IMR-90 (cell line): ENCODE results near the gene DCST2. TPM values are rescaled to one million over a fixed set of nuclear protein-coding genes. Genes with fewer than 3 reads are reported as not detected.

ENCODE experiments used
- ATAC-seq: fragments of 200-7000 bp; cut with Tn5 transposase; 2 replicates; pipeline ENCODE4 v1.9.1; 2020; ENCODE audit warnings: low read depth, mild to moderate bottlenecking, moderate library complexity
- BruUV-seq: library from RNA; stranded (reverse); fragments of 400-500 nt; replicated peaks from 2 replicates; lab custom pipeline; 2021; lab: Mats Ljungman, UMichigan
- CTCF ChIA-PET: fragments of 300-600 bp; formaldehyde crosslinking; extraction: SDS; loops from one replicate; lab custom pipeline; 2021; ENCODE audit warnings: antibody characterized with exemption; lab: Yijun Ruan, JAX
- POLR2A ChIA-PET: fragments of 300-600 bp; sonication (Branson Sonifier 250); formaldehyde crosslinking; loops from one replicate; lab custom pipeline; 2022; ENCODE audit warnings: antibody characterized with exemption; ENCODE audit not compliant: unreplicated experiment; lab: Charles Lee
- DNase-seq: peaks from one replicate; pipeline ENCODE4 v3.0.0; 2013
- H2AFZ ChIP-seq: replicated peaks from 2 replicates; pipeline ENCODE3; 2013; ENCODE audit warnings: low read length, mild to moderate bottlenecking; ENCODE audit not compliant: poor library complexity
- H2AK5ac ChIP-seq: 2 replicates; pipeline ENCODE4 v1.6.1; 2013; ENCODE audit warnings: low read depth, low read length, inconsistent platforms
- H2AK9ac ChIP-seq: replicated peaks from 2 replicates; pipeline ENCODE3; 2013; ENCODE audit warnings: mild to moderate bottlenecking, low read depth, low read length, moderate library complexity; ENCODE audit not compliant: poor library complexity
- H2BK120ac ChIP-seq: 2 replicates; pipeline ENCODE4 v1.6.1; 2013; ENCODE audit warnings: low read depth, low read length, inconsistent platforms
- H2BK15ac ChIP-seq: 3 replicates; pipeline ENCODE4 v1.6.1; 2013; ENCODE audit warnings: low read depth, low read length, inconsistent platforms
- H2BK20ac ChIP-seq: 2 replicates; pipeline ENCODE4 v1.6.1; 2013; ENCODE audit warnings: low read depth, mild to moderate bottlenecking, inconsistent platforms, low read length, moderate library complexity
- H2BK5ac ChIP-seq: 2 replicates; pipeline ENCODE4 v1.6.1; 2013; ENCODE audit warnings: mild to moderate bottlenecking, low read depth, low read length, inconsistent platforms; ENCODE audit not compliant: poor library complexity, severe bottlenecking
- H3K14ac ChIP-seq: replicated peaks from 2 replicates; pipeline ENCODE4 v1.6.1; 2013; ENCODE audit warnings: low read depth, low read length, inconsistent platforms
- H3K18ac ChIP-seq: 2 replicates; pipeline ENCODE4 v1.6.1; 2013; ENCODE audit warnings: low read depth, low read length, control low read depth
- H3K23ac ChIP-seq: 2 replicates; pipeline ENCODE4 v1.6.1; 2013; ENCODE audit warnings: low read depth, low read length, inconsistent platforms
- H3K27ac ChIP-seq: 2 replicates; pipeline ENCODE4 v1.5.1; 2013; ENCODE audit warnings: mild to moderate bottlenecking, control low read depth, low read length; ENCODE audit not compliant: insufficient read depth
- H3K27me3 ChIP-seq: 2 replicates; pipeline ENCODE4 v1.6.1; 2013; ENCODE audit warnings: low read length; ENCODE audit not compliant: control insufficient read depth, insufficient read depth
- H3K36me3 ChIP-seq: 2 replicates; pipeline ENCODE4 v1.6.1; 2013; ENCODE audit warnings: low read length, mixed read lengths; ENCODE audit not compliant: control insufficient read depth, insufficient read depth
- H3K4ac ChIP-seq: 2 replicates; pipeline ENCODE4 v1.6.1; 2013; ENCODE audit warnings: low read depth, low read length, inconsistent platforms
- H3K4me1 ChIP-seq: 2 replicates; pipeline ENCODE4 v1.6.1; 2013; ENCODE audit warnings: low read length, mixed read lengths; ENCODE audit not compliant: control insufficient read depth, insufficient read depth
- H3K4me2 ChIP-seq: 2 replicates; pipeline ENCODE4 v1.6.1; 2013; ENCODE audit warnings: low read depth, mild to moderate bottlenecking, control low read depth, low read length, moderate library complexity
- H3K4me3 ChIP-seq: 2 replicates; pipeline ENCODE4 v1.5.1; 2013; ENCODE audit warnings: low read depth, mild to moderate bottlenecking, control low read depth, low read length, moderate library complexity; ENCODE audit not compliant: insufficient read depth
- H3K56ac ChIP-seq: 2 replicates; pipeline ENCODE4 v1.6.1; 2013; ENCODE audit warnings: low read length, inconsistent platforms; ENCODE audit not compliant: insufficient read depth; ENCODE audit errors: extremely low read depth
- H3K79me1 ChIP-seq, 2 experiments: 2 replicates each; pipeline ENCODE4 v1.6.1; 2013; ENCODE audit warnings: low read length in 2 of 2, inconsistent platforms in 1 of 2, low read depth in 1 of 2
- H3K9ac ChIP-seq: 2 replicates; pipeline ENCODE4 v1.6.1; 2013; ENCODE audit warnings: low read depth, low read length, control low read depth
- H3K9me1 ChIP-seq: 2 replicates; pipeline ENCODE4 v1.6.1; 2013; ENCODE audit warnings: low read length, inconsistent platforms; ENCODE audit not compliant: insufficient read depth
- H3K9me3 ChIP-seq: 2 replicates; pipeline ENCODE4 v1.6.1; 2013; ENCODE audit warnings: low read length; ENCODE audit not compliant: control insufficient read depth, insufficient read depth
- H4K20me1 ChIP-seq: 2 replicates; pipeline ENCODE4 v1.6.1; 2013; ENCODE audit warnings: low read length, inconsistent platforms; ENCODE audit not compliant: insufficient read depth
- H4K5ac ChIP-seq: 2 replicates; pipeline ENCODE4 v1.6.1; 2013; ENCODE audit warnings: mild to moderate bottlenecking, low read depth, low read length, control low read depth
- H4K8ac ChIP-seq, 2 experiments: 2 replicates each; pipeline ENCODE4 v1.6.1; 2013; ENCODE audit warnings: low read depth in 2 of 2, low read length in 2 of 2, control low read depth in 1 of 2, inconsistent platforms in 1 of 2
- H4K91ac ChIP-seq: 2 replicates; pipeline ENCODE4 v1.6.1; 2013; ENCODE audit warnings: low read depth, low read length, inconsistent platforms; ENCODE audit not compliant: insufficient read depth
- BHLHE40 ChIP-seq: fragments of 150-350 bp; IDR thresholded peaks from 2 replicates; pipeline ENCODE4 v1.6.1; 2016; ENCODE audit warnings: mild to moderate bottlenecking, low read depth, low read length
- CEBPB ChIP-seq: IDR thresholded peaks from 2 replicates; pipeline ENCODE4 v1.6.1; 2012; ENCODE audit warnings: low read depth, low read length, improper control_type of control experiment
- CHD1 ChIP-seq: IDR thresholded peaks from 2 replicates; pipeline ENCODE4 v1.6.1; 2012; ENCODE audit warnings: low read depth, low read length, improper control_type of control experiment
- CTCF ChIP-seq: conservative IDR thresholded peaks from 2 replicates; pipeline ENCODE4 v1.5.1; 2012; ENCODE audit warnings: mild to moderate bottlenecking, low read depth, low read length, improper control_type of control experiment
- FOS ChIP-seq: fragments of 150-350 bp; IDR thresholded peaks from 2 replicates; pipeline ENCODE4 v1.6.1; 2016; ENCODE audit warnings: low read depth, low read length
- MAFK ChIP-seq: IDR thresholded peaks from 2 replicates; pipeline ENCODE4 v1.6.1; 2012; ENCODE audit warnings: low read depth, low read length, improper control_type of control experiment
- MAZ ChIP-seq: IDR thresholded peaks from 2 replicates; pipeline ENCODE4 v1.6.1; 2012; ENCODE audit warnings: low read depth, mild to moderate bottlenecking, low read length, improper control_type of control experiment, moderate library complexity, borderline replicate concordance
- MXI1 ChIP-seq: IDR thresholded peaks from 2 replicates; pipeline ENCODE4 v1.6.1; 2012; ENCODE audit warnings: low read depth, mild to moderate bottlenecking, low read length, moderate library complexity, borderline replicate concordance
- NFE2L2 ChIP-seq: fragments of 150-350 bp; IDR thresholded peaks from 2 replicates; pipeline ENCODE4 v1.6.1; 2016; ENCODE audit warnings: low read depth, mild to moderate bottlenecking, low read length
- RAD21 ChIP-seq: IDR thresholded peaks from 2 replicates; pipeline ENCODE4 v1.6.1; 2012; ENCODE audit warnings: low read length, improper control_type of control experiment
- RCOR1 ChIP-seq: IDR thresholded peaks from 2 replicates; pipeline ENCODE4 v1.6.1; 2012; ENCODE audit warnings: mild to moderate bottlenecking, low read length, improper control_type of control experiment; ENCODE audit not compliant: insufficient replicate concordance
- RFX5 ChIP-seq: IDR thresholded peaks from 2 replicates; pipeline ENCODE4 v1.8.0; 2012; ENCODE audit warnings: low read depth, mild to moderate bottlenecking, low read length, moderate library complexity
- SMC3 ChIP-seq: fragments of 150-350 bp; IDR thresholded peaks from 2 replicates; pipeline ENCODE4 v1.6.1; 2016; ENCODE audit warnings: low read depth, mild to moderate bottlenecking, antibody characterized with exemption, low read length, moderate library complexity
- USF2 ChIP-seq: fragments of 150-350 bp; IDR thresholded peaks from 2 replicates; pipeline ENCODE4 v1.6.1; 2017; ENCODE audit warnings: mild to moderate bottlenecking, antibody characterized with exemption, low read length, low read depth
- WGBS, 2 experiments: methylation state at CpG; one replicate each; pipeline versions ENCODE4 v1.1.5 to v1.1.7; 2013; ENCODE audit warnings: missing lambda C conversion rate in 2 of 2; ENCODE audit not compliant: insufficient read length in 1 of 2; ENCODE audit errors: extremely low coverage in 2 of 2; 5-methylcytosine and 5-hydroxymethylcytosine counted together
- dilution Hi-C: fragments of 300-500 bp; cut with HindIII; formaldehyde crosslinking; loops from one replicate; pipeline ENCODE4 v1.14.3; 2018; ENCODE audit warnings: low sequenced_read_pairs; ENCODE audit not compliant: unreplicated experiment
- in situ Hi-C: fragments of 300-500 bp; cut with MboI; formaldehyde crosslinking; loops from 3 replicates; pipeline ENCODE4 v1.14.3; 2019; ENCODE audit warnings: low sequenced_read_pairs, inconsistent platforms, mixed read lengths
- intact Hi-C: fragments of 100-400 bp; cut with micrococcal nuclease; formaldehyde crosslinking; loops from 2 replicates; pipeline ENCODE4 v1.10.0; 2022
- polyA plus RNA-seq, 3 experiments: library from polyadenylated mRNA; depleted of rRNA; stranded (reverse); fragments of >200 nt; gene quantifications; 2 replicates each; pipeline ENCODE4 v1.2.3, GENCODE V29; 2012; ENCODE audit warnings: low replicate concordance in 1 of 3
- total RNA-seq: library from RNA; depleted of rRNA; stranded (reverse); fragments of >200 nt; gene quantifications from 2 replicates; pipeline ENCODE4 v1.2.3, GENCODE V29; 2012
- TF ChIP-seq, protein P1 (sequence below): fragments of 150-350 bp; IDR thresholded peaks from 2 replicates; pipeline ENCODE4 v1.6.1; 2016; ENCODE audit warnings: low read depth, mild to moderate bottlenecking, low read length, moderate library complexity, borderline replicate concordance

The DCST2 gene
- total and polyA plus RNA-seq, 2 of the 4 experiments (the other 2 are of a cell fraction) = 0.14 TPM; not detected in 1

DNA sequence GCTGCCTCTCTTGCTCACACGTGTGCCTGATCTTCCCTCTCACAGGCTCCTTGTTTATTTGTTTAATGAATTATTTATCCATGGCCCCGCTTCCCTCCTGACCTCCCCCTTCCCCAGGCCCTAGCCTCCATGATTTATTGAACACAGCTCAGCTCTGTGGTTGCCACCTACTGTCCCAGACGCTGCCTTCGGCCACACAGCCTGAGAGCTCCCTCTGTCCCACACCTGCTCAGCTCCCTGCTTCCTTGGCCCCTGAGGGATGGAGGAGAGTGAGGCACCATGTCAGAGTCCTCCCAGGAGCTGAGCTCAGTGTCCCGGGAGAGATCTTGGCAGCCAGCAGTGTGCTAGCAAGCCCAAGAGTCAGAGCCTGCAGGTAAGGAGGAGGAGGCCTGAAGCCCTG, 42.0 kb upstream of the DCST2 start:
- DNase-seq = no peak
- Histone ChIP-seq H2BK15ac (no peak overlapping the region), H3K14ac (no peak overlapping the region), H4K91ac (no peak overlapping the region), H2BK20ac (no peak overlapping the region), H4K5ac (no peak overlapping the region), H3K36me3 (no peaks in the 10 kb centered on the region), H2AK5ac (no peak overlapping the region), H3K79me1 (no peaks in the 10 kb centered on the region), H2BK120ac (no peak overlapping the region), H3K56ac (no peak overlapping the region), H3K4me2 (no peak overlapping the region), H3K4me1 (peaks cover 8% of the 10 kb centered on the region; the same call in 1 of the 2 replicates), H3K27me3 (peaks cover 50% of the 10 kb centered on the region), H2AFZ (no peak overlapping the region), H3K4me3 (no peak overlapping the region), H3K23ac (no peak overlapping the region), H4K8ac (no peak overlapping the region), H3K18ac (no peak overlapping the region), H3K27ac (no peak overlapping the region), H4K20me1 (peaks cover 7% of the 10 kb centered on the region), H3K9ac (no peak overlapping the region), H3K4ac (no peak overlapping the region), H3K9me1 (0 out of 2 replicates have a peak, but pooled peaks cover 5% of the 10 kb centered on the region), H2BK5ac (no peak overlapping the region), H3K9me3 (no peaks in the 10 kb centered on the region), H2AK9ac (no peak overlapping the region)
- TF ChIP-seq RFX5 = no peak
- no peak for TF ChIP-seq MAFK
- no peak for TF ChIP-seq CHD1
- TF ChIP-seq CTCF = no peak
- TF ChIP-seq FOS = no peak
- TF ChIP-seq RAD21 = no peak
- TF ChIP-seq RCOR1 = no peak
- no peak for TF ChIP-seq MAZ
- no peak for TF ChIP-seq CEBPB
- no peak for TF ChIP-seq SMC3
- TF ChIP-seq, protein P1, sequence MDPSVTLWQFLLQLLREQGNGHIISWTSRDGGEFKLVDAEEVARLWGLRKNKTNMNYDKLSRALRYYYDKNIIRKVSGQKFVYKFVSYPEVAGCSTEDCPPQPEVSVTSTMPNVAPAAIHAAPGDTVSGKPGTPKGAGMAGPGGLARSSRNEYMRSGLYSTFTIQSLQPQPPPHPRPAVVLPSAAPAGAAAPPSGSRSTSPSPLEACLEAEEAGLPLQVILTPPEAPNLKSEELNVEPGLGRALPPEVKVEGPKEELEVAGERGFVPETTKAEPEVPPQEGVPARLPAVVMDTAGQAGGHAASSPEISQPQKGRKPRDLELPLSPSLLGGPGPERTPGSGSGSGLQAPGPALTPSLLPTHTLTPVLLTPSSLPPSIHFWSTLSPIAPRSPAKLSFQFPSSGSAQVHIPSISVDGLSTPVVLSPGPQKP = no peak
- TF ChIP-seq BHLHE40 = no peak
- TF ChIP-seq MXI1 = no peak
- no peak for TF ChIP-seq NFE2L2
- no peak for TF ChIP-seq USF2
- intact Hi-C loops (no loop called here), in situ Hi-C loops (no loop called here), dilution Hi-C loops (no loop called here)
- WGBS, 2 experiments = 33% methylated on average over 1 of the region's 5 CpGs; no CpG with 5 or more reads in 1 of the 2 experiments
- no peak for ATAC-seq
- POLR2A ChIA-PET = no interaction called here
- CTCF ChIA-PET = interaction anchor here (0.6 to 1.2 kb wide), 2 partner anchors 14 to 469 kb away, joined by 3 to 4 read pairs; no protein-coding TSS in a partner anchor
- BruUV-seq = no TSS peak
